Thyroid gland (tissue), 4 donors: ENCODE data around the gene CLEC12A.

ENCODE experiments used
- POLR2A ChIP-seq, 2 donors: fragments of 450-650 bp; IDR thresholded peaks; one replicate each; pipeline ENCODE4 v1.6.1; 2017; ENCODE audit warnings: antibody characterized with exemption in 2 of 2, mild to moderate bottlenecking in 2 of 2, moderate library complexity in 1 of 2
- TF ChIP-seq, protein P1 (sequence below), 6 experiments: fragments of 200-600 bp in 3 of 6; fragments of 450-650 bp in 3 of 6; sonication (generic) in 3 of 6; IDR thresholded peaks; one replicate each; pipeline ENCODE4 v1.5.1; 2016 to 2019; ENCODE audit warnings: antibody characterized with exemption in 6 of 6, mild to moderate bottlenecking in 2 of 6, inconsistent platforms in 1 of 6, moderate library complexity in 1 of 6

DNA sequence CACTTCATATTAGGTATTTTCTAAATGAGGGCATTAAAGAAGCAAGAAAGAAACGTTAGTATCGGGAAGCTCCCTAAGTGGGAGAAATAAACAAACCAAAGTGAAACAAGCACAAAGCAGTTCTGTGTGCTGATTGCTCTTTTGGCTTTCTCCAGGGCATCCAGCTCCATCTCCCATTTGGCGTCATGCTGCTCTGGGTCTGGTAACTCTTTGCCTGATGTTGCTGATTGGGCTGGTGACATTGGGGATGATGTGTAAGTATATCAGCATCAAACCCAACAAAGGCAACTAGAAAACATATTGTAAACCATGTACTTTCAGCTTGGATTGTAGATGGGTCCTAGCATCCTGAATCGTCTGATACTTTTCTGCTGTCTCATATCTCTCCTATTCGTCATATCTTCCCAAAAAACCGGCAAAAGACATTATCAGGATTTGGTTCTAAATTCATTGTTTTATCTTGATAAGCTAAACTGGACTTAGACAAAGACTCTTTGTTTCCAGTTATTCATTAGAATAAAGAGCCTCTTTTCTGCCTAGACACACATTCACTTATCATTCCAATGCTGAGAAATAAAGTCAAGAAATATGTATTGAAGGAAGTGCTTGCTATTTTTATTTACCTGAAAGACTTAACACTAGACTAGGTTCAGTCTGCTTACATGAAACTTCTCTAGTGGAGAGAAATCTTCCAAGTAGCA lies 41.6 kb downstream of the CLEC12A start:
- TF ChIP-seq, protein P1, sequence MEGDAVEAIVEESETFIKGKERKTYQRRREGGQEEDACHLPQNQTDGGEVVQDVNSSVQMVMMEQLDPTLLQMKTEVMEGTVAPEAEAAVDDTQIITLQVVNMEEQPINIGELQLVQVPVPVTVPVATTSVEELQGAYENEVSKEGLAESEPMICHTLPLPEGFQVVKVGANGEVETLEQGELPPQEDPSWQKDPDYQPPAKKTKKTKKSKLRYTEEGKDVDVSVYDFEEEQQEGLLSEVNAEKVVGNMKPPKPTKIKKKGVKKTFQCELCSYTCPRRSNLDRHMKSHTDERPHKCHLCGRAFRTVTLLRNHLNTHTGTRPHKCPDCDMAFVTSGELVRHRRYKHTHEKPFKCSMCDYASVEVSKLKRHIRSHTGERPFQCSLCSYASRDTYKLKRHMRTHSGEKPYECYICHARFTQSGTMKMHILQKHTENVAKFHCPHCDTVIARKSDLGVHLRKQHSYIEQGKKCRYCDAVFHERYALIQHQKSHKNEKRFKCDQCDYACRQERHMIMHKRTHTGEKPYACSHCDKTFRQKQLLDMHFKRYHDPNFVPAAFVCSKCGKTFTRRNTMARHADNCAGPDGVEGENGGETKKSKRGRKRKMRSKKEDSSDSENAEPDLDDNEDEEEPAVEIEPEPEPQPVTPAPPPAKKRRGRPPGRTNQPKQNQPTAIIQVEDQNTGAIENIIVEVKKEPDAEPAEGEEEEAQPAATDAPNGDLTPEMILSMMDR (IDR thresholded peaks at IDR 0.05) = no peak
- no peak for TF ChIP-seq POLR2A (IDR thresholded peaks at IDR 0.05)
